GM18951 (cell line): ENCODE data around the gene PREP.
A peak's percentile ranks its signal among the peaks of the same experiment; 100 is the strongest.

Experiments
- POLR2A ChIP-seq: IDR thresholded peaks from 4 replicates; pipeline ENCODE4 v1.6.1; 2011; ENCODE audit warnings: mild to moderate bottlenecking; ENCODE audit not compliant: insufficient read length, insufficient read depth; ENCODE audit errors: extremely low read depth
- in situ Hi-C: fragments of 300-500 bp; cut with MboI; formaldehyde crosslinking; loops from one replicate; pipeline ENCODE4 v1.12.0; 2022; ENCODE audit warnings: low sequenced_read_pairs, mixed read lengths, inconsistent platforms; ENCODE audit not compliant: unreplicated experiment

PREP gene

GRCh38 chr6:105402939-105403935 is at the start of gene PREP:
Gene PREP, minus strand, starts transcription at chr6:105403082. Its CDS starts 191 bp downstream, at chr6:105402891.
- in situ Hi-C loops = loop anchor here (10.0 kb wide), 1 partner anchor 318 kb away; no protein-coding TSS in a partner anchor
- peak; percentile 84 for TF ChIP-seq POLR2A

GRCh38 chr6:105452376-105452775 is 49.5 kb upstream of the PREP start:
- in situ Hi-C loops = no loop called here
- no peak for TF ChIP-seq POLR2A

GRCh38 chr6:105449756-105450390 is 47.0 kb upstream of the PREP start:
- TF ChIP-seq POLR2A = no peak
- in situ Hi-C loops = no loop called here

- in situ Hi-C loops = no loop called here
- TF ChIP-seq POLR2A = no peak
Measured at GRCh38 chr6:105445481-105445880, 42.6 kb upstream of the PREP start.

DNA sequence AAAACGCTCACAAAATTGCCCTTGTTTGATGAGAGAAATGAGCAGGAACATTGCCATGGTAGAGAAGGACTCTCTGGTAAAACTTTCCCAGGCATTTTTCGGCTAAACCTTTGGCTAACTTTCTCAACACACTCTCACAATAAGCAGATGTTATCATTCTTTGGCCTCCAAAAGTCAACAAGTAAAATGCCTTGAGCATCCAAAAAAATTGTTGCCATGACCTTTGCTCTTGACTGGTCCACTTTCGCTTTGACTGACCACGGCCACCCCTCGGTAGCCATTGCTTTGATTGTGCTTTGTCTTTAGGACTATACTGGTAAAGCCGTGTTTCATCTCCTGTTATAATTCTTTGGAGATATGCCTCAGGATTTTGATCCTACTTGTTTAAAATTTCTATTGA is 41.1 kb upstream of the PREP start:
- TF ChIP-seq POLR2A = no peak
- in situ Hi-C loops = no loop called here

- no peak for TF ChIP-seq POLR2A
- in situ Hi-C loops = no loop called here
Measured at GRCh38 chr6:105442369-105442768, 39.5 kb upstream of the PREP start.

- in situ Hi-C loops = loop anchor here (10.0 kb wide), 1 partner anchor 868 kb away; no protein-coding TSS in a partner anchor
- TF ChIP-seq POLR2A = no peak
Measured at GRCh38 chr6:105437236-105437635, 34.4 kb upstream of the PREP start.

DNA sequence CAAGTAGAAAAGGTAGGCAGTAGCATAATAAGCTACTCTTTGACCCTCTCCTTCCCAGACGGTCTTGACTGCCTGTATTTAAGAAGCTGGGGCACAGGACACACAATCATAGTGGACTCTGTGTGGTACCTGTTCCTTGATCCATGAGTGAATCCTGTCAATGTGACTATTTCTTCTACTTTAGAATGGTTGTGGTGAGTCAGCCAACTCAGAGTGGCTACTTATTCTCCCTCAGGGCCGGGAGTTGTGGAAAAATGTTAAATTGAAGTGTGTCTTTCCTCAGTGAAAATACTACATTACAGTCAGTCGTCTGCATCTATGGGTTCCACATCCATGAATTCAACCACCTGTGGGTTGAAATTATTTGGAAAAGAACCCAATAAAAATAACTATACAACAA is 30.8 kb upstream of the PREP start:
- no peak for TF ChIP-seq POLR2A
- in situ Hi-C loops = loop anchor here (10.0 kb wide), 1 partner anchor 871 kb away; no protein-coding TSS in a partner anchor

DNA sequence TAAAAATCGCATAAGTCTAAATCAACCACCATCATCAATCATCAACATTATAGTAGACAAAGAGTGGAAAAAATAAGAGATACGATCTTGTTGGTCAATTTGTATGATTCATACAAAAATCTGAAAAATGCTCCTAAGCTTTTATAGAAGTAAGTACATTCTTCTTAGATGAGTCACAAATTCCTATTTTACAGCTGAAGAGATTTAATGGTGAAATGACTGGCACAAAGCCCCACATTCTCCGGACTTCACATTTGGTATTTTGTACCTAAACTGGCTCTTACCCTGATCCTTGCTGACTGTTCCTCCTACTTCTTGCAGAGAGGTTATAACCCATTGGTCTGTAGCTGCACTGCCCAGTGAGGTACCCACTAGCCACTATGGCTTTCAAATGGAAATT is 29.9 kb upstream of the PREP start:
- in situ Hi-C loops = loop anchor here (10.0 kb wide), 1 partner anchor 872 kb away; no protein-coding TSS in a partner anchor
- no peak for TF ChIP-seq POLR2A

GRCh38 chr6:105431226-105431625 is 28.3 kb upstream of the PREP start:
- in situ Hi-C loops = loop anchor here (10.0 kb wide), 1 partner anchor 874 kb away; no protein-coding TSS in a partner anchor
- no peak for TF ChIP-seq POLR2A

DNA sequence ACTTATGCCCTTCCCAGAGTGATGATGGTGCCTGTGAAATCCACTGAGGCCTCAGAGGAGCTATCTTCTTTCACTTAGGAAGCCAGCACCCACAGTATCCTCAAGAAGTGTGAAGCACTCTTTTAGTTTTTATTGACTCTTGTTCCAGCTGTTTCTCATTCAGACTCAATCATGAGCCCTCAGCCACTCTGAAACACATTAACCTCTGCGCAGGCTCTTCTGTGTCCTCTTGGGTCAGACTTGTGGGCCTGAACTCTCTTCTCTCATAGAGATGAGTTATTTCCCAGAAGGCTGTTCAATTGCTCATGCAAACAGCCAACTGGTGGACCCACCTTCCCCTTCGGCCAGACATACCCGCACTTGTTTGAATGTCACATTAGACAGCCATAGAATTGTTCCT is 27.8 kb upstream of the PREP start:
- in situ Hi-C loops = loop anchor here (10.0 kb wide), 1 partner anchor 874 kb away; no protein-coding TSS in a partner anchor
- TF ChIP-seq POLR2A = no peak

DNA sequence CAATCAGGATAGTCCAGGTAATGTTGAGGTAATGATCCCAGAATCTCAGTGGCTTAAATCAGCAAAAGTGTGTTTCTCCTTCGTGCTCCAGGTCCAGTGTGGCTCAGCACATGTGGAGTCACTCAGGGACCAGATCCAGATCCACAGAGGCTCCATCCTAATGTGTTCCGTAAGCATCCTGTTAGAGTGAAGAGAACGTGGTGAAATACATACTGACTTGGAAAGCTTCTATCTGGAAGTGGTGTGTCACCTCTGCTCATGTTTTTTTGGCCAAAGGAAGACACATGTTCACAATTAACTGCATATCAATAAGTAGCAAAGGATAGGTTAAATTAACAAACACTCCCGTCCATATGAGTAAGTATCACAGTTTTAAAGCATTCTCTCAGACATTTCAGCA is 26.8 kb upstream of the PREP start:
- in situ Hi-C loops = loop anchor here (5.0 to 10.0 kb wide), 3 partner anchors 58 to 875 kb away; no protein-coding TSS in a partner anchor
- TF ChIP-seq POLR2A = no peak

GRCh38 chr6:105428342-105428957 is 25.6 kb upstream of the PREP start:
- in situ Hi-C loops = loop anchor here (5.0 to 10.0 kb wide), 2 partner anchors 59 to 334 kb away; no protein-coding TSS in a partner anchor
- TF ChIP-seq POLR2A = no peak
